Right renal pelvis (tissue), 4 donors: ENCODE data around the gene SLC25A40. TPM values are rescaled to one million over a fixed set of nuclear protein-coding genes. Genes with fewer than 3 reads are reported as not detected.
"Not testable (repeated sequence)": the region's sequence is repeated elsewhere in the genome, so short reads cannot be mapped to it uniquely, and the experiment has no call there.

Experiments used
- DNase-seq, 4 donors: peaks; one replicate each; pipeline ENCODE4 v3.0.0-alpha.2; 2013; ENCODE audit warnings: low read depth in 4 of 4, low spot score in 3 of 4, missing footprints in 1 of 4
- polyA plus RNA-seq, 4 donors: library from polyadenylated mRNA; unstranded; fragments of 120-200 nt; gene quantifications; one replicate each; pipeline ENCODE4 v1.2.1, GENCODE V29; 2013; ENCODE audit not compliant: insufficient read length in 4 of 4

SLC25A40 gene, protein sequence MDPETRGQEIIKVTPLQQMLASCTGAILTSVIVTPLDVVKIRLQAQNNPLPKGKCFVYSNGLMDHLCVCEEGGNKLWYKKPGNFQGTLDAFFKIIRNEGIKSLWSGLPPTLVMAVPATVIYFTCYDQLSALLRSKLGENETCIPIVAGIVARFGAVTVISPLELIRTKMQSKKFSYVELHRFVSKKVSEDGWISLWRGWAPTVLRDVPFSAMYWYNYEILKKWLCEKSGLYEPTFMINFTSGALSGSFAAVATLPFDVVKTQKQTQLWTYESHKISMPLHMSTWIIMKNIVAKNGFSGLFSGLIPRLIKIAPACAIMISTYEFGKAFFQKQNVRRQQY
- polyA plus RNA-seq = 10 to 100 TPM; 31.7 to 44.4 (median 38.2) TPM

DNA sequence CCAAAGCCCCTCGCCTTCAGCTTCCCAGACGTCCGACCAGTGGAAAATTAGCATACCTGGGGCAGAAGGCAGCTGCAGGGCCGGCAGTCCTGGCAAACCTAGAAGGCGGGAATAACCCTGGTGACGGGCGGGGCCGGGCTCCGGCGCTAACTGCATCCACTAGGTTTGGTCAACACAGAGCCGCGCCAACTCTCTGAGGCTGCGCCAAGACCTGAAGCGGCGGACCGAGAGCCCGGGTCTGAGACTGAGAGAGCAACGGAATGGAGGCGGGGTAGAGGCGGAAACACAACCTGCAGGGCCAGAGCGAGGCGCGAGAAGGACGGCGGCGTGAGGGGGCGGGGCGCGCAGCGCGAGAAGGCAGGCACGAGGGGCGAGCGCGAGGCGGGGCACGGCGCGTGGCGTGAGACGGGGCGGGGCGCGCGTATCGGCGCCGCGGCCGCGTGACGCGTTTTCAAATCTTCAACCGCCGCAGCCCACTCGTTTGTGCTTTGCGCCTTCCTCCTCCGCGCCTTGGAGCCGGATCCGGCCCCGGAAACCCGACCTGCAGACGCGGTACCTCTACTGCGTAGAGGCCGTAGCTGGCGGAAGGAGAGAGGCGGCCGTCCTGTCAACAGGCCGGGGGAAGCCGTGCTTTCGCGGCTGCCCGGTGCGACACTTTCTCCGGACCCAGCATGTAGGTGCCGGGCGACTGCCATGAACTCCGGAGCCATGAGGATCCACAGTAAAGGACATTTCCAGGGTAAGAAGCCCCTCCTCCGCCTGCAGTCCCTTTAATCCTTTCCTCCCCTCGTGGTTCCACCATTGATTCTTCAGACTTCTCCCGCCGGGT, at the start of gene SLC25A40, which contains the start of gene DBF4:
TSS of gene SLC25A40 (minus strand) at position 321 of the 829 bp plus-strand sequence. CDS start 17,633 bp downstream, outside the sequence.
TSS of gene DBF4 (plus strand) at position 454 of the 829 bp plus-strand sequence. CDS start at position 694, 240 bp downstream.
- peak; percentile 84 to 89 (median 86) for DNase-seq

DNA sequence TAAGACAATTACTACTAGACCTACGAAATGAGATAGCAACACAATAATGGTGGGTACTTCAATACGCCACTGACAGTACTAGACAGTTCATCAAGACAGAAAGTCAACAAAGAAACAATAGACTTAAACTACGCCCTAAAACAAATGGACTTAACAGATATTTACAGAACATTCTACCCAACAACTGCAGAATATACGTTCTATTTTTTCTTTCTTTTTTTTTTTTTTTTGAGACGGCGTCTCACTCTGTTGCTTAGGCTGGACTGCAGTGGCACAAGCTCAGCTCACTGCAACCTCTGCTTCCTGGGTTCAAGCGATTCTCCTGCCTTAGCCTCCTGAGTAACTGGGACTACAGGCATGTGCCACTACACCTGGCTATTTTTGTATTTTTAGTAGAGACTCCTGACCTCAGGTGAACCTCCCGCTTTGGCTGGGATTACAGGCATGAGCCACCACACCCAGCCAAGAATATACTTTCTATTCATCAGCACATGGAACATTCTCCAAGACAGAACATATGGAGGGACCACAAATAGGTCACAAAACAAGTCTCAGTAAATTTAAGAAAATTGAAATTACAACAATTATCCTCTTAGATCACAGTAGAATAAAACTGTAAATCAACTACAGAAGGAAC, 46.7 kb upstream of the SLC25A40 start:
- not testable (repeated sequence) for DNase-seq

DNA sequence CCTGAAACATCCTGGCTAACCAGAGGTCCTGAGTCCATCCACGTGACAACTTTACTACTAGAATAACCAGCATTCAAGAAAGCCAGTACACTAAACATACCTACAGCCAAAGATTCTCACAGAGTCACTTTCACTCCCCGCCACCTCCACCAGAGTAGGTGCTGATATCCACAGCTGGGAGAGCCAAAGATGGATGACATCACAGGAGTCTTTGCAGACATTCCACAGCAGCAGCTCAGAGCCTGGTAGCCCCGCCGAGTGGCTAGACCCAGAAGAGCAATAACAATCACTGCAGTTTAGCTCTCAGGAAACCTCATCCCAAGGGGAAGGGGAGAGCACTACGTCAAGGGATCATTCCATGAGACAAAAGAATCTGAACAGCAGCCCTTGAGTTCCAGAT, 44.4 kb upstream of the SLC25A40 start:
- no peak for DNase-seq

DNA sequence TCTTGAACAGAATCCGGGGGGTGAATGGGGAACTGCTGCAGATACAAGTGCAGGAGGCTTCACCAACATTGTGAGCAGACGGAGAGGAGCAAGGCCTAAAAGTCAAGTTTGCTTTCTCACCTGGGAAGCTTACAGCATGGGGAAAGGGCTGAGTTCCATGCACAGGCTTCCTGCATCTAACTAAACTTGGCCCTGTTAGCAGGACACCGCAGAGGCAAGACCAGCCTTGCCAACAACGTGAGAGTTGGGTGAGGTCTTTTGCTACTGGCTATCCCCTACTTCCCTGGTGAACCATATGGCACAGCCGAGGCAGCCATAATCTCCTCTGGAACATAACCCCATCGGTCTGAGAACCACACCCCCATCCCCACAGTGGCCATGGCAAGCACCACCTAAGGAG, 43.7 kb upstream of the SLC25A40 start:
- no peak for DNase-seq

DNA sequence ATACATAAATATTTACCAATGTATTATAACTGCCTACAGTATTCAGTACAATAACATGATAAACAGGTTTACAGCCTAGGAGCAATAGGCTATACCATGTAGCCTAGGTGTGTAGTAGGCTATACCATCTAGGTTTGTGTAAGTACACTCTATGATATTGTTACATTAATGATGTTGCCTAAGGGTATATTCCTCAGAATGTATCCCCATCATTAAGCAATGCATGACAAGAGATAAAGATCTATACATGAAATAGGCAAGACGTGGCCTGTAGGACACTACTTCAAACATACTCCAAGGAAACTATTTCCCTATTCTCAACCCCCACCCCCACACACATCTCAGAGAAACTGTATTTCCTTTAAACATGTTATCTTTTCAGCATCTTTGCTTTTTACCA, 42.6 kb upstream of the SLC25A40 start:
- DNase-seq = no peak

DNA sequence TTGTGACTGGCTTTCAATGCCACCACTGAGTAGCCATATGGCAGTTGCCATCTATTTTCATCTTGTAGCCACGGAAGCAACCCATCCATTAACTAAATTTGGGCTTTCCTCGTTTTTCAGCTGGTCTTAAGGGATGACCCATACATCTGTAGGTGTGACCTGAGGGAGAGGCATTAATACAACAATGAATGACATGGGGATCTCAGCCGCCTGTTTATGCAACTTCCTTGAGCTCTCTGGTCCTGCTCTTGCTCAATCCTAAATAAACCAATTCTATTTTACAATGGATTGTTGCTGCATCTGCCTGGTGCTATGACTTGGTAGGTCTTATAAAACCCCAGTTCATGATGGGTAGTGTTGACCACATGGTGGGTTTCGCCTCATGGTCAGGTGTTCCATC, 36.0 kb upstream of the SLC25A40 start:
- no peak for DNase-seq

DNA sequence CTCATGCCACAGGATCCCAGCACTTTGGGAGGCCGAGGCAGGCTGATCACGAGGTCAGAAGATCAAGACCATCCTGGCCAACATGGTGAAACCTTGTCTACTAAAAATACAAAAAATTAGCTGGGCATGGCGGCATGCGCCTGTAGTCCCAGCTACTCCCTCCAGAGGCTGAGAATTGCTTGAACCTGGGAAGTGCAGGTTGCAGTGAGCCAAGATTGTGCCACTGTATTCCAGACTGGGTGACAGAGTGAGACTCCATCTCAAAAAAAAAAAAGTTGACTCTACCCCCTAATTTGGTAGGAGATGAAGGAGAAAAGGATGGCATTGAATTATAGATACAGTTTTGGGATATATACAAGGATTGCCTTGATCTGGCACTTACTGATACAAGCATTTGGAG, 32.7 kb upstream of the SLC25A40 start:
- not testable (repeated sequence) for DNase-seq

DNA sequence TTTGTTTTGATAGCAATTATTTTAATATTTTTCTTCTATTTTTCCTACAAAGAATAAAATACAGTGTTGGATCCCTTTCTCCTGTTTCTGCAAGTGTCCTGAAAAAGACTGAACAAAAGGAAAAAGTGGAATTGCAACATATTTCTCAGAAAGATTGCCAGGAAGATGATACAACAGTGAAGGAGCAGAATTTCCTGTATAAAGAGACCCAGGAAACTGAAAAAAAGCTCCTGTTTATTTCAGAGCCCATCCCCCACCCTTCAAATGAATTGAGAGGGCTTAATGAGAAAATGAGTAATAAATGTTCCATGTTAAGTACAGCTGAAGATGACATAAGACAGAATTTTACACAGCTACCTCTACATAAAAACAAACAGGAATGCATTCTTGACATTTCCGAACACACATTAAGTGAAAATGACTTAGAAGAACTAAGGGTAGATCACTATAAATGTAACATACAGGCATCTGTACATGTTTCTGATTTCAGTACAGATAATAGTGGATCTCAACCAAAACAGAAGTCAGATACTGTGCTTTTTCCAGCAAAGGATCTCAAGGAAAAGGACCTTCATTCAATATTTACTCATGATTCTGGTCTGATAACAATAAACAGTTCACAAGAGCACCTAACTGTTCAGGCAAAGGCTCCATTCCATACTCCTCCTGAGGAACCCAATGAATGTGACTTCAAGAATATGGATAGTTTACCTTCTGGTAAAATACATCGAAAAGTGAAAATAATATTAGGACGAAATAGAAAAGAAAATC, 31.2 kb upstream of the SLC25A40 start:
- not testable (repeated sequence) for DNase-seq

DNA sequence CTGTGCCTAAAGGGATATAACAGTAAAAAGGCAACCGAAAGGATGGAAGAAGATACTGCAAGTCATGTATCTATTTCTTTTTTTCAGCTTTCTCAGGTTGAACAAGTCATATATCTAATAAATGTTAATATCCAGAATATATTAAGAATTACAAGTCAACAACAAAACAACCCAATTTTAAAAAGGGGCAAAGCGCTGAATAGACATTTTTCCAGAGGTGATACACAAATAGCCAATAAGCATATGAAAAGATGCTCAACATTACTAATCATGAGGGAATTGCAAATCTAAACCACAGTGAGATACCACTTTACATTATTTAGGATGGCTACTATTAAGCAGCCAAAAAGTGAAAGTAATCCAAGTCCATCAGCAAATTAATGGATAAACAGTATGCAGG, 23.1 kb upstream of the SLC25A40 start:
- no peak for DNase-seq

DNA sequence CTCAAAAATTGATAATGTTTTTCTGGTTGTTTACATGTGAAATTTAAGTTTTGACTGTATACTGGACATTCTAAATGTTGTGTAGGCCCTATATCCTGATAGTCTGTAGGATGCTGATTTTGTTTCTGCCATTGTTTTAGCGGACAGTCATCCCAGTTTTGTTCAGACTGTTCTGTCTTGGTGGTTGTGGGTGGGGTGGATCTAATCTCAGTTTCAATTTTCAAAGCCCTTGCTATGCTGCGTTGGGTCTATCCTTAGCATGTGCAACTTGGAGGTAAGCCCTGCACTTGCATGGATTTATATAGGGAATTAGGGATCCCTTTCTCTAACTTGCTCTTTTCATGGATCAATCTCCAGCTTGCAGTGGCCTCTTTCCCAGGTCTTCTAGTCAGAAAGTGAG, 19.2 kb upstream of the SLC25A40 start:
- no peak for DNase-seq

DNA sequence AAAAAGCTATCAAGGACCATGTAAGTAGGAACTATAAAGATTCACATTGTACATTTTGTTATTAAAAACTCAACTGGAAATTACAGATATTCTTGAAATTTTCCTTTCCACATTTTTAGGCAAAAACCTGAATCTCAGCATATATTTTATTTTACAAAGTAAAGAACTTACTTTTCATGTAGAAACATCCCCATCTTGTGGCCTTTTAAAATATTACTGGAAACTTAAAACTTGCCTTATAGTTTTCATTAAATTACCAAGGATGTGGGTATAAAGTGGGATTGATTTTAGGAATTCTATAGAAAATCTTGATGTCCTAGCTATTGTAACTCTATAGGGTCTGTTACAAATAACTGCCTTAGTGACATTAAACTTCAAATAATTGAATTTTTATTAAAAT, 10.7 kb upstream of the SLC25A40 start:
- DNase-seq = peak in 1 of 4 donors; percentile 22

DNA sequence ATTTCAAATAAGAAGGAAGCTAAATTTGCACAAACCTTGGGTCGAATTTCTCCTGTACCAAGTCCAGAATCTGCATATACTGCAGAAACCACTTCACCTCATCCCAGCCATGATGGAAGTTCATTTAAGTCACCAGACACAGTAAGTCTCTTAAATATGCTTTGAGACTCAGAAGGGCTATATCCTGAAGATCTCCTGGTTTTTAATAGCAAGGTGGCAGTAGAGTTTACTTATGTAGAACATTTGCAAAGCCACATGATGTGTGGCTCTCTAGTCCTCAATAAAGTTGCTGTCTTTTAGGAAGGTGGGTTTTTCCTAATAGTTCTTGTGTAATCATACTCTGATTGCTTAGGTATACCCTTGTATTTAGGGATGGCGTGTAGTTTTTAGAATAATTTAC, 8.9 kb upstream of the SLC25A40 start:
- DNase-seq = no peak

DNA sequence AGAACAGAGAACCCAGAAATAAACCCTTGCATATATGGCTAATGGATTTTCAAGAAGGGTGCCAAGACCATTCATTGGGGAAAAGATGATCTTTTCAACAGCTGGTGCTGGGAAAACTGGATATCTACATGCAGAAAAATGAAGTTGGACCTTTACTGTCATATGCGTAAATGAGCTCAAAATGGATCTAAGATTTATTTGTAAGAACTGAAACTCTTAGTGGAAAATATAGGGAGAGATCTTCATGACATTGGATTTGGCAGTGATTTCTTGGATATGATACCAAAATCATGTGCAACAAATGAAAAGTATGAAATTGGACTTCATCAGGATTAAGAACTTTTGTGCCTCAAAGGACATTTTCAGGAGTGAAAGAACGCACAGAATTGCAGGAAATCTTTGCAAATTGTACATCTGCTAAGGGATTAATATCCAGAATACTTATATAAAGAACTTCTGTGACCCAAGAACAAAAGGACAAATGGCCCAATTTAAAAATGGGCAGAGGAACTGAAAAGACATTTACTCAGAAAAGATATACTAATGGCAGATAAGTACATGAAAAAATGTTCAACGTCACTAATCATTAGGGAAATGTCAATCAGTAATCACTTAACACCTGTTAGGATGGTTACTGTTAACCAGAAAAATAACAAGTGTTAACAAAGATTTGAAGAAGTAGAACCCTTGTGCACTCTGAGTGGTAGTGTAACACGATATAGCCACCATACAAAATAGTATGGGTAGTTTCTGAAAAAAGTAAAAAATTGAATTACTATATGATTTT, 6.2 kb upstream of the SLC25A40 start:
- DNase-seq = no peak

DNA sequence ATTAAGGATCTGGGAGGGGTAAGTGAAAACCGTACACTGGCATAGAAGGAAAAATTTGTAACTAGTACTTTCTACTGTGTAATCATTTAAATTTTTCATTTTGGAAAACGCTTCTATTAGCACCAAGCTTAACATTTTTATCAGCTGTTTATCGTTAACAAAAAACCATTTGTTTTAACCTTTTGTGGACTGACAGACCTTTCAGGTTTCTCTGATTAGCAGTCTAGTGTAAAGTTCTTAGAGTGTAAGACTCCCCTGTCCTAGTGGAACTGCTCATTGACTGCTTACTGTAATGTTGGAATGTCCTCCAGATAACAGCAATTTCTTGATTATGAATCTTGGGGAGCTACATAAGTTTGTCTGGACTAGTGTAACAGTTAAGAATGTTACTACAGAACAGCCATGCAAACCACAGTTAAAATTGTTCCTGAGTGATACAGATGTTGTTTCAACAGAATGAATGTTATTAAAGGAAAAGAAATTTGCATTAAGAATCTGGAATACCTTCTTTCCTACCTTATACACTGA, 2.1 kb upstream of the SLC25A40 start:
- no peak for DNase-seq

DNA sequence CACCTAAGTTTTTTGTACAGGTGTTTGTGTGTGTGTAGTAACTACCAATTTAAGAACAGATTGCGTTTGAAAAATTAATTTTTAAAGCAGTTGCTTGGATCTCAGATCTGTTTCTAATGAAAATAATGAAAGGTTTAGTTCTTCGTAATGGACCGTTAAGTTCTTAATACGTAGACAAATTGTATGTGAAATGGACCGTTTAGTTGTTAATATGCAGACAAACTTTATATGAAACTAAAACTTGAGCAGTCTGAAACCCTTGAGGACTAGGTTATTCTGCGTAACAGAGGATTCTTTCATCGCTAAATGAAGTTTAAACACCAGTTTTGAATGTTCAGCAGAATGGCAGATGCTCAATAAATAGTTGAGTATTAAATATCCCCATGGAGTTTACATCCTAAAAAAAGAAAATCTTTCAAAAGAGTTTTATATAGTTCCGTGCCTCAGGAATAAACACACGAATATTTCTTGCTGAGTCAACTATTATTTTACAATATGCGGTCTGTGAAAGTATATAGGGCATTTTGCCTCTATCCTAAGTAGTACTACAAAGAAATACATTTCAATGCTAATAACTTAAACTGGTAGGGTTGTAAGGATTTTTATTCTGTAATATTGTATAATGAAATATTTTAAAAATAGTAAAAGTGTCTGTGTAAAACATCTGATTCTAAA, 1.3 kb upstream of the SLC25A40 start:
- no peak for DNase-seq

DNA sequence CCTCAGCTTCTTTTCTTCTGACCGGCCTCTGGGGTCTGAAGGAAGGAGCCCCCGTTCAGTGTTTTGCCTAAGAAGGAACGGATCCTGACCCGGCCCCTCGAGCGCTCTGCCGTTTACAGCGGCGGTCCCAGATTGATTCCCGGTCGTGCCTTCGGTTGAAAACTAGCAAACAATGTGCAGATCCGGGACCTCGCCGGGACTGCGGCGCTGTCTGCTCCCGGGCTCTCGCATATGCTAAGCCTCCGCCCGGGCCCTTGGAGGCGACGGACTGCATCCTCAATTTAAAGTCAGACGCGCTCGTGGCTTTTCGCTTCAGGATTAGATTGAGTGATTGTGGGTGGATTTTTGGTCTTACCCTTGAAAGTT, 692 bp upstream of the SLC25A40 start:
- peak in 3 of 4 donors; percentile 49 to 53 (median 51) for DNase-seq

DNA sequence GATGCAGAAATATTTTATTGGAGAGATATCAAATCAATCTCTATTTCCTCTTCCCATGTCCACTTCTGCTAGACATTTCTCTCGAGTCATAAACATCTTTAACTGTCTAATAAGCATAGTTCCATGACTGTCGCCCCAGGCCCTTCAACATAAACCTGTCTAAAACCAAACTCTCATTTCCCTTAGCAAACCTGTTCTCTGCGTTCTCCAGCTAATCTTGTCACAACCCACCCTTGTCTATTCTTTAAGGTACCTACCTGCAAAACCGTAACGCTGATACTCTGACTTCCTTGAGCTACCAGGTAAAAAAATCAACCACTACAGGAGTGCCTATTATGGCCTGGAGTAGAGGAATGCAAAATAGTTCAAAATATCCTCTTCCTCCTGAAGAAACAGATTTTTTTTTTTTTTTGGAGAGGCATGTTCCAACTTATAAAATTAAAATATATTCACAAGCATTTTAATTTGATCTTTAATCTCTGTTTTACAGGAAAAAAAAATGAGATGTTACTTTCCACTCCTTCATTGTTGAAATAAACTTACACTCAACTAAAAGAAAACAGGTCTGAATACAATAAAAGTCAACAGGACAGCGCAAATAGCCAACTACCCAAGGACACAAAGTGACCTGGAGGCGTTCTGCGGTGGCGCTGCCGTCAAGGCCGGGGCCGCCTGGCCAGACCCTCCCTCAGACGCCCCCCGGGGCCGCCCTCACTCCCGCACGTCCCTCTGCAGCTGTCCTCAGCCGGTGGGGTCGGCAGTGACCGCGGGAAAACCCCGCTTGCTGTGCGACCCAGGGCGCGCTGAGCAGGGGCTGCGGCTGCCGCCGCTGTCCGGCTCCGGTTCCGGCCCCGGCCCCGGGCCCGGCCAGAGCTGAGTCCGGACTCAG, 765 bp downstream of the SLC25A40 start:
- DNase-seq = no peak

DNA sequence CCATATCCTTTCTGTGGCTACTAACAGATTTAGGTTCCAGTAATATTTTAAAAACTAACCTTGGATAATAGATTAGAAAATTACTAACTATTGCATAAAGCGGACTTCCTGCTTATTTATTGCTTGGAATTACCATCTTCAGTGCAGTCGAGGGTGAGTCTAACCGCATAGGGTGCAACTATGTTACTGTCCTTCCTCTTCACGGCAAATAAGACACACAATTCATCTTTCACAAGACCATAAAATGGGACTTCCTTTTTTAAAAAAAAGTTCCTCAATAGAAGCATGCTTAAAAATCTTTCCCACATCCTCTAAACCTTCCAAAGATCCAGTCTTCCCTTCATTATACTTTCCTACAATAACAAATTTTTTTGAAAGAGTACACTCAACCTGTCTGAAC, 2.1 kb downstream of the SLC25A40 start:
- DNase-seq = no peak
